Central memory CD4-positive, alpha-beta T cell (primary cell): Measurements from ENCODE around the gene ANOS1.
A peak's percentile ranks its signal among the peaks of the same experiment; 100 is the strongest.
"Not testable (repeated sequence)": the region's sequence is repeated elsewhere in the genome, so short reads cannot be mapped to it uniquely, and the experiment has no call there.

Experiments
- DNase-seq: peaks from one replicate; pipeline ENCODE4 v3.0.0; 2022
- total RNA-seq, 3 experiments: gene quantifications; one replicate each; lab custom pipeline; 2026; lab: John Stamatoyannopoulos, UW

The ANOS1 gene
- 0 reads per million in 3 experiments for total RNA-seq

- no peak for DNase-seq
Observed at GRCh38 chrX:8731559-8732395, at the start of gene ANOS1. ANOS1 (minus strand) TSS chrX:8732137; CDS start chrX:8732036, 101 bp downstream.

GRCh38 chrX:8773117-8773516, 41.2 kb upstream of the ANOS1 start:
- DNase-seq = peak; percentile 3

GRCh38 chrX:8760021-8760420, 28.1 kb upstream of the ANOS1 start:
- no peak for DNase-seq

GRCh38 chrX:8758706-8759105, 26.8 kb upstream of the ANOS1 start:
- DNase-seq = not testable (repeated sequence)

GRCh38 chrX:8757609-8758389, 25.9 kb upstream of the ANOS1 start:
- not testable (repeated sequence) for DNase-seq

GRCh38 chrX:8755813-8756212, 23.9 kb upstream of the ANOS1 start:
- no peak for DNase-seq

- no peak for DNase-seq
Observed at GRCh38 chrX:8755116-8755515, 23.2 kb upstream of the ANOS1 start.

- no peak for DNase-seq
Observed at GRCh38 chrX:8749697-8750096, 17.8 kb upstream of the ANOS1 start.

GRCh38 chrX:8748855-8749254, 16.9 kb upstream of the ANOS1 start:
- peak; percentile 2 for DNase-seq

- DNase-seq = peak; percentile 49
Observed at GRCh38 chrX:8743126-8743732, 11.3 kb upstream of the ANOS1 start.

GRCh38 chrX:8741981-8742380, 10.0 kb upstream of the ANOS1 start:
- DNase-seq = no peak

GRCh38 chrX:8738588-8739189, 6.8 kb upstream of the ANOS1 start:
- no peak for DNase-seq

GRCh38 chrX:8737883-8738282, 5.9 kb upstream of the ANOS1 start:
- DNase-seq = no peak

GRCh38 chrX:8730812-8731558, 952 bp downstream of the ANOS1 start:
- DNase-seq = no peak

GRCh38 chrX:8729811-8730210, 2.1 kb downstream of the ANOS1 start:
- no peak for DNase-seq

GRCh38 chrX:8728932-8729535, 2.9 kb downstream of the ANOS1 start:
- DNase-seq = no peak

GRCh38 chrX:8726031-8726652, 5.8 kb downstream of the ANOS1 start:
- DNase-seq = no peak

GRCh38 chrX:8724300-8724699, 7.6 kb downstream of the ANOS1 start:
- no peak for DNase-seq

GRCh38 chrX:8721536-8721935, 10.4 kb downstream of the ANOS1 start:
- no peak for DNase-seq

GRCh38 chrX:8720136-8720535, 11.8 kb downstream of the ANOS1 start:
- DNase-seq = no peak

- DNase-seq = no peak
Observed at GRCh38 chrX:8717354-8717753, 14.6 kb downstream of the ANOS1 start.
